Activated naive CD8-positive, alpha-beta T cell (primary cell): ENCODE measurements around the gene MARK3.

ENCODE experiments used
- H3K27ac Mint-ChIP-seq: one replicate; pipeline ENCODE4 v1.8.0; 2021; ENCODE audit warnings: mixed read lengths
- H3K27me3 Mint-ChIP-seq: one replicate; pipeline ENCODE4 v1.8.0; 2021; ENCODE audit warnings: mixed read lengths
- H3K36me3 Mint-ChIP-seq: one replicate; pipeline ENCODE4 v1.8.0; 2021; ENCODE audit warnings: mixed read lengths
- H3K4me1 Mint-ChIP-seq: one replicate; pipeline ENCODE4 v1.8.0; 2021; ENCODE audit warnings: low read depth, mixed read lengths
- H3K4me3 Mint-ChIP-seq: one replicate; pipeline ENCODE4 v1.8.0; 2021; ENCODE audit warnings: mild to moderate bottlenecking, mixed read lengths
- H3K9me3 Mint-ChIP-seq: one replicate; pipeline ENCODE4 v1.8.0; 2021; ENCODE audit warnings: low read depth, mixed read lengths

Gene MARK3

GRCh38 chr14:103453791-103454190 lies 68.6 kb downstream of the MARK3 start:
- H3K27ac Mint-ChIP-seq: no peak overlapping the region

GRCh38 chr14:103456167-103456835 lies 71.1 kb downstream of the MARK3 start:
- Mint-ChIP-seq H3K36me3 (peaks cover 7% of the 10 kb centered on the region), H3K4me1 (peaks cover 25% of the 10 kb centered on the region)

More at GRCh38 chr14:103453791-103454190, 68.6 kb downstream of the MARK3 start:
- no peaks in the 10 kb centered on the region for H3K27me3 Mint-ChIP-seq
- no peaks in the 10 kb centered on the region for H3K9me3 Mint-ChIP-seq
- peaks cover 6% of the 10 kb centered on the region for H3K36me3 Mint-ChIP-seq
- H3K4me3 Mint-ChIP-seq: no peak overlapping the region
- H3K4me1 Mint-ChIP-seq: peaks cover 14% of the 10 kb centered on the region

GRCh38 chr14:103460415-103460814 lies 75.2 kb downstream of the MARK3 start:
- H3K4me1 Mint-ChIP-seq: peaks cover 24% of the 10 kb centered on the region
- H3K27ac Mint-ChIP-seq: peak overlapping the region; percentile 5
- peaks cover 8% of the 10 kb centered on the region for H3K36me3 Mint-ChIP-seq
- no peaks in the 10 kb centered on the region for H3K9me3 Mint-ChIP-seq
- no peaks in the 10 kb centered on the region for H3K27me3 Mint-ChIP-seq
- H3K4me3 Mint-ChIP-seq: no peak overlapping the region

More at GRCh38 chr14:103456167-103456835, 71.1 kb downstream of the MARK3 start:
- H3K27ac Mint-ChIP-seq: peak overlapping the region; percentile 62
- H3K27me3 Mint-ChIP-seq: no peaks in the 10 kb centered on the region
- peak overlapping the region; percentile 2 for H3K4me3 Mint-ChIP-seq
- no peaks in the 10 kb centered on the region for H3K9me3 Mint-ChIP-seq

- Mint-ChIP-seq H3K4me3 (no peak overlapping the region), H3K27ac (no peak overlapping the region), H3K4me1 (peaks cover 17% of the 10 kb centered on the region), H3K36me3 (peaks cover 13% of the 10 kb centered on the region), H3K27me3 (no peaks in the 10 kb centered on the region), H3K9me3 (no peaks in the 10 kb centered on the region)
Observed at GRCh38 chr14:103463149-103463548, 77.9 kb downstream of the MARK3 start.

- no peaks in the 10 kb centered on the region for H3K9me3 Mint-ChIP-seq
- no peaks in the 10 kb centered on the region for H3K27me3 Mint-ChIP-seq
- H3K36me3 Mint-ChIP-seq: peaks cover 13% of the 10 kb centered on the region
- no peak overlapping the region for H3K4me3 Mint-ChIP-seq
- H3K4me1 Mint-ChIP-seq: peaks cover 17% of the 10 kb centered on the region
- peak overlapping the region; percentile 10 for H3K27ac Mint-ChIP-seq
Observed at GRCh38 chr14:103463851-103464250, 78.6 kb downstream of the MARK3 start.

- Mint-ChIP-seq H3K27me3 (no peaks in the 10 kb centered on the region), H3K4me3 (no peak overlapping the region), H3K9me3 (no peaks in the 10 kb centered on the region), H3K36me3 (peaks cover 8% of the 10 kb centered on the region), H3K4me1 (no peaks in the 10 kb centered on the region), H3K27ac (no peak overlapping the region)
Observed at GRCh38 chr14:103472939-103473338, 87.7 kb downstream of the MARK3 start.

GRCh38 chr14:103474893-103475292 lies 89.7 kb downstream of the MARK3 start:
- no peaks in the 10 kb centered on the region for H3K27me3 Mint-ChIP-seq
- H3K36me3 Mint-ChIP-seq: peaks cover 7% of the 10 kb centered on the region
- no peak overlapping the region for H3K27ac Mint-ChIP-seq
- no peak overlapping the region for H3K4me3 Mint-ChIP-seq
- H3K9me3 Mint-ChIP-seq: no peaks in the 10 kb centered on the region
- H3K4me1 Mint-ChIP-seq: peaks cover 3% of the 10 kb centered on the region

GRCh38 chr14:103476065-103476464 lies 90.8 kb downstream of the MARK3 start:
- Mint-ChIP-seq H3K27ac (peak overlapping the region; percentile 46), H3K36me3 (peaks cover 12% of the 10 kb centered on the region), H3K4me3 (no peak overlapping the region), H3K4me1 (peaks cover 15% of the 10 kb centered on the region), H3K27me3 (no peaks in the 10 kb centered on the region), H3K9me3 (no peaks in the 10 kb centered on the region)

- Mint-ChIP-seq H3K27ac (no peak overlapping the region), H3K4me3 (no peak overlapping the region), H3K36me3 (peaks cover 14% of the 10 kb centered on the region), H3K27me3 (no peaks in the 10 kb centered on the region), H3K4me1 (peaks cover 18% of the 10 kb centered on the region), H3K9me3 (no peaks in the 10 kb centered on the region)
Observed at GRCh38 chr14:103476631-103477030, 91.4 kb downstream of the MARK3 start.

GRCh38 chr14:103480595-103480994 lies 95.4 kb downstream of the MARK3 start:
- peaks cover 9% of the 10 kb centered on the region for H3K36me3 Mint-ChIP-seq
- H3K4me1 Mint-ChIP-seq: peaks cover 18% of the 10 kb centered on the region
- no peaks in the 10 kb centered on the region for H3K9me3 Mint-ChIP-seq
- no peaks in the 10 kb centered on the region for H3K27me3 Mint-ChIP-seq
- H3K27ac Mint-ChIP-seq: peak overlapping the region; percentile 75
- no peak overlapping the region for H3K4me3 Mint-ChIP-seq

GRCh38 chr14:103483600-103483999 lies 98.4 kb downstream of the MARK3 start:
- Mint-ChIP-seq H3K4me3 (no peak overlapping the region), H3K27ac (no peak overlapping the region), H3K36me3 (peaks cover 12% of the 10 kb centered on the region), H3K27me3 (no peaks in the 10 kb centered on the region), H3K9me3 (no peaks in the 10 kb centered on the region), H3K4me1 (peaks cover 18% of the 10 kb centered on the region)

- no peak overlapping the region for H3K4me3 Mint-ChIP-seq
- no peaks in the 10 kb centered on the region for H3K9me3 Mint-ChIP-seq
- no peak overlapping the region for H3K27ac Mint-ChIP-seq
- peaks cover 9% of the 10 kb centered on the region for H3K4me1 Mint-ChIP-seq
- peaks cover 12% of the 10 kb centered on the region for H3K36me3 Mint-ChIP-seq
- no peaks in the 10 kb centered on the region for H3K27me3 Mint-ChIP-seq
Observed at GRCh38 chr14:103485504-103485903, 100.3 kb downstream of the MARK3 start.

- no peak overlapping the region for H3K27ac Mint-ChIP-seq
Observed at GRCh38 chr14:103488071-103488470, 102.9 kb downstream of the MARK3 start.

GRCh38 chr14:103488960-103489359 lies 103.7 kb downstream of the MARK3 start:
- Mint-ChIP-seq H3K9me3 (no peaks in the 10 kb centered on the region), H3K36me3 (peaks cover 4% of the 10 kb centered on the region), H3K27ac (peak overlapping the region; percentile 51), H3K27me3 (no peaks in the 10 kb centered on the region), H3K4me1 (no peaks in the 10 kb centered on the region), H3K4me3 (no peak overlapping the region)

More at GRCh38 chr14:103488071-103488470, 102.9 kb downstream of the MARK3 start:
- Mint-ChIP-seq H3K4me3 (no peak overlapping the region), H3K4me1 (no peaks in the 10 kb centered on the region), H3K27me3 (no peaks in the 10 kb centered on the region), H3K36me3 (peaks cover 4% of the 10 kb centered on the region), H3K9me3 (no peaks in the 10 kb centered on the region)

GRCh38 chr14:103489621-103490020 lies 104.4 kb downstream of the MARK3 start:
- Mint-ChIP-seq H3K36me3 (peaks cover 4% of the 10 kb centered on the region), H3K4me1 (no peaks in the 10 kb centered on the region), H3K27me3 (no peaks in the 10 kb centered on the region)

GRCh38 chr14:103491691-103492090 lies 106.5 kb downstream of the MARK3 start:
- Mint-ChIP-seq H3K27ac (peak overlapping the region; percentile 17), H3K4me3 (no peak overlapping the region), H3K9me3 (no peaks in the 10 kb centered on the region), H3K36me3 (peaks cover 4% of the 10 kb centered on the region), H3K27me3 (no peaks in the 10 kb centered on the region), H3K4me1 (no peaks in the 10 kb centered on the region)

More at GRCh38 chr14:103489621-103490020, 104.4 kb downstream of the MARK3 start:
- Mint-ChIP-seq H3K9me3 (no peaks in the 10 kb centered on the region), H3K27ac (peak overlapping the region; percentile 51), H3K4me3 (no peak overlapping the region)
